HG03196 (cell line): ENCODE measurements around the gene EFEMP2.
"Not testable (repeated sequence)": the region's sequence is repeated elsewhere in the genome, so short reads cannot be mapped to it uniquely, and the experiment has no call there.

Source experiments
- ATAC-seq: cut with Tn5 transposase; IDR thresholded peaks from one replicate; pipeline ENCODE4 v1.9.1; 2021; ENCODE audit not compliant: unreplicated experiment

EFEMP2 gene

GRCh38 chr11:65854852-65855837 lies 17.5 kb downstream of the EFEMP2 start:
- no peak for ATAC-seq

- ATAC-seq: no peak
Measured at GRCh38 chr11:65854161-65854592, 18.4 kb downstream of the EFEMP2 start.

- no peak for ATAC-seq
Measured at GRCh38 chr11:65853246-65853979, 19.2 kb downstream of the EFEMP2 start.

- no peak for ATAC-seq
Measured at GRCh38 chr11:65852508-65853245, 19.9 kb downstream of the EFEMP2 start.

GRCh38 chr11:65851811-65852507 lies 20.6 kb downstream of the EFEMP2 start:
- ATAC-seq: no peak

- ATAC-seq: no peak
Measured at GRCh38 chr11:65851083-65851579, 21.5 kb downstream of the EFEMP2 start.

GRCh38 chr11:65850217-65851082 lies 22.1 kb downstream of the EFEMP2 start:
- no peak for ATAC-seq

- no peak for ATAC-seq
Measured at GRCh38 chr11:65849771-65850216, 22.8 kb downstream of the EFEMP2 start.

- ATAC-seq: no peak
Measured at GRCh38 chr11:65849366-65849765, 23.2 kb downstream of the EFEMP2 start.

GRCh38 chr11:65848693-65849092 lies 23.9 kb downstream of the EFEMP2 start:
- not testable (repeated sequence) for ATAC-seq

- no peak for ATAC-seq
Measured at GRCh38 chr11:65847746-65848145, 24.9 kb downstream of the EFEMP2 start.

GRCh38 chr11:65844231-65844872 lies 28.2 kb downstream of the EFEMP2 start:
- no peak for ATAC-seq

GRCh38 chr11:65843811-65844210 lies 28.8 kb downstream of the EFEMP2 start:
- no peak for ATAC-seq

GRCh38 chr11:65842144-65842543 lies 30.5 kb downstream of the EFEMP2 start:
- ATAC-seq: no peak

GRCh38 chr11:65834202-65834601 lies 38.4 kb downstream of the EFEMP2 start:
- peak; percentile 7 for ATAC-seq

- ATAC-seq: peak; percentile 80
Measured at GRCh38 chr11:65833297-65834030, 39.1 kb downstream of the EFEMP2 start, which contains the start of gene SNX32. TSS of gene SNX32 (plus strand) at chr11:65833963. CDS start at chr11:65834066, 103 bp downstream.

- ATAC-seq: not testable (repeated sequence)
Measured at GRCh38 chr11:65832231-65832630, 40.4 kb downstream of the EFEMP2 start.

- no peak for ATAC-seq
Measured at GRCh38 chr11:65829459-65829858, 43.1 kb downstream of the EFEMP2 start.
